COLO668 (cell line): ENCODE results near the gene ZBTB34.
A peak's percentile ranks its signal among the peaks of the same experiment; 100 is the strongest.
"Not testable (repeated sequence)": the region's sequence is repeated elsewhere in the genome, so short reads cannot be mapped to it uniquely, and the experiment has no call there.

Experiments
- DNase-seq: peaks from one replicate; lab custom pipeline; 2025; ENCODE audit not compliant: unreplicated experiment; lab: John Stamatoyannopoulos, UW

Gene ZBTB34, protein sequence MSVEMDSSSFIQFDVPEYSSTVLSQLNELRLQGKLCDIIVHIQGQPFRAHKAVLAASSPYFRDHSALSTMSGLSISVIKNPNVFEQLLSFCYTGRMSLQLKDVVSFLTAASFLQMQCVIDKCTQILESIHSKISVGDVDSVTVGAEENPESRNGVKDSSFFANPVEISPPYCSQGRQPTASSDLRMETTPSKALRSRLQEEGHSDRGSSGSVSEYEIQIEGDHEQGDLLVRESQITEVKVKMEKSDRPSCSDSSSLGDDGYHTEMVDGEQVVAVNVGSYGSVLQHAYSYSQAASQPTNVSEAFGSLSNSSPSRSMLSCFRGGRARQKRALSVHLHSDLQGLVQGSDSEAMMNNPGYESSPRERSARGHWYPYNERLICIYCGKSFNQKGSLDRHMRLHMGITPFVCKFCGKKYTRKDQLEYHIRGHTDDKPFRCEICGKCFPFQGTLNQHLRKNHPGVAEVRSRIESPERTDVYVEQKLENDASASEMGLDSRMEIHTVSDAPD

DNA sequence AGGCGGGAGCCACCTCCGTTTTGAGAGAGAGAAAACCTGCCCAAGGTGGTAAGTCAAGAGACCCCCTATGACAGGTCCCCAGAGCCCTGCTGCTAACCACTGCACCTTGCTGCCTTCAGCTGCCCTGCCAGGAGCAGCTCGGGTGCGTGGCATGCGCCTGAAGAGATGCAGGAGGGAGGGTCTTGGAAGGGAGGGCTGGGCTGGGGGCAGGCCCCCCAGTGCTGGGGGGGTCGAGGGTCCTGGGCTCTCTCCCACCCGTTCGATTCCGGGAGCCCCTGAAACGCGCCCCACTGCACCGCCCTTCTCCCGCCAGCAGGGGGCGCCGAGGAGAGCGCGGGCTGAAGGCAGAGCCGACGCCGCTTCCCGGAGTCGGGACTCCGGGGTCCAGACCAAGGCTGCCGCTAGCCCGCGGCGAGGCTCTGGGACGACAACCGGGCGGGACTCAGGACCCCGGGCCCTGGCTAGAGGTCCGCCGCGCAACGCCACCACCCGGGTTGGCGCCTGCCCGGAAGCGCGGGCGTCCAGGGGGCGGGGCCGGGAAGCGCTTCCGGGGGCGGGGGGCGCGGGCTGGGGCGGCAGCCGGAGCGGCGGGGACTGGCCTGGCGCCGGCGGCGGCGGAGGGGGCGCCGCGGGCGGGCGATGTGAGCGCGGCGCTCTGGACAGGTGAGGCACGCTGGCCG, at the start of gene ZBTB34:
Gene ZBTB34 (plus strand): TSS at position 563 of the 680 bp plus-strand sequence. CDS start 18,761 bp downstream, outside the sequence.
- DNase-seq, result peak; percentile 76

DNA sequence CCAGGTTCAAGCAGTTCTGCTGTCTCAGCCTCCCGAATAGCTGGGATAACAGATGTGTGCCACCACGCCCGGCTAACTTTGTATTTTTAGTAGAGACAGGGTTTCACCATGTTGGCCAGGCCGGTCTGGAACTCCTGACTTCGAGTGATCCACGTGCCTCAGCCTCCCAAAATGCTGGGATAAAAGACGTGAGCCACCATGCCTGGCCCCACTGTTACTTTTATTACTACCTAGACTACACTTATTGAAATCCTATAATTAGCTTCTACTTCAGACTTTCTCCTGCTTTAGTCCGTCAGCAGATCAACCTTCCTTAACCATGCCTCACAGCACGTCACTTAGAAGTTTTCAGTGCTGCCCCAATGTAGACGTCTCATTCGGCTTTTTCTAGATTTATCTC, 47.4 kb upstream of the ZBTB34 start:
- no peak for DNase-seq

DNA sequence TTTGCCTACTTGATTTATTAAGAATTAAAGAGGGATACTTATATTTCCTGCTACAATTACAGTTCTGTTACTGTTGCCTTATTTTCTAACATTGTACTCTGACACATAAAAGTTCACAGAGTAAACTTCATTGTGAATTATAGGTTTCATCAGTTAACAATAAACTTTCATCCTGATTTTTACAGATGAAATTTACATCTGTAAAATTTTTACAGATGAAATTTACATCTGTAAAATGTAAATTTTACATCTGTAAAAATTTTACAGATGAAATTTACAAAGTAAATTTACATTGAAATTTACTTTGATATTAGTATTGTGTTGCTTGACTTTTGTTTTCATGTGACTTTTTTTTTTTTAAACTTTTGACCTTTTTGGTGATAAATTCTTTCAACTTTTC, 46.3 kb upstream of the ZBTB34 start:
- DNase-seq, result no peak

DNA sequence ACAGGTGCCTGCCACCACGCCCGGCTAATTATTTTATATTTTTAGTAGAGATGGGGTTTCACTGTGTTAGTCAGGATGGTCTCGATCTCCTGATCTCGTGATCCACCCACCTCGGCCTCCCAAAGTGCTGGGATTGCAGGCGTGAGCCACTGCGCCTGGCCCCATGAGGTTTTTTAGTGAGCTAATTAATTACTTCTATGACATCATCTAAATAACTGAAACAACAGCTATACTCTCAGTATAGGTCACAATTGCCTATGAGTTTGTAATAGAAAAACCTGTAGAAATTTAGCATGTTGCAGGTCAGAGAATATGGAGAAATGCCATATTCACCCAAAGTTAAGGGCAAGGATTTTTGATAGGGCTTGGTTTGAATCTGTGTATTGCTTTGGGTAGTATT, 42.8 kb upstream of the ZBTB34 start:
- DNase-seq, result not testable (repeated sequence)

DNA sequence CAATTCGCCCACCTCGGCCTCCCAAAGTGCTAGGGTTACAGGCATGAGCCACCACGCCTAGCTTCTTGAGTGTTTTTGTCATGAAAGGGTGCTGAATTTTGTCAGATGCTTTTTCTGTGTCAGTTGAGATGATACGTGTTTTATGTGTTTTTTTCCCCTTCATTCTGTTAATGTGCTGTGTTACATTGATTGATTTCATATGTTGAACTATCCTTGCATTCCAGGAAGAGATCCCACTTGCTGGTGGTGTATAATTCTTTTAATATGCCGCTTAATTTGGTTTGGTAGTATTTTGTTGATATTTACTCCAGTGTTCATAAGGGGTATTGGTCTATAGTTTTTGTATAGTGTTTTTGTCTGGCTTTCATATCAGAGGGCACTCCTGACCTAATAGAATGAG, 42.0 kb upstream of the ZBTB34 start:
- DNase-seq, result no peak

DNA sequence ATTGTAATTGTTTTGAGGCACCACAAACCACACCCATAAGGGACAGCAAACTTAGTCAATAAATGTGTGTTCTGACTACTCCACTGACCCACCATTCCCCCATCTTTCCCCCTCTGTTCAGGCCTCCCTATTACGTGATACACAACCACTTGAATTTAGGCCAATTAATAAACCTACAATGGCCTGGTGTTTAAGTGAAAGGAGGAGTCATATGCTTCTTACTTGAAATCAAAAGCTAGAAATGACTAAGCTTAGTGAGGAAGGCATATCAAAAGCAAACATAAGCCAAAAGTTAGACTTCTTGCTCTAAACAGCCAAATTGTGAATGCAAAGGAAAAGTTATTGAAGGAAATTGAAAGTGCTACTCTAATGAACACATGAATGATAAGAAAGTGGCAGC, 41.0 kb upstream of the ZBTB34 start:
- DNase-seq, result no peak

DNA sequence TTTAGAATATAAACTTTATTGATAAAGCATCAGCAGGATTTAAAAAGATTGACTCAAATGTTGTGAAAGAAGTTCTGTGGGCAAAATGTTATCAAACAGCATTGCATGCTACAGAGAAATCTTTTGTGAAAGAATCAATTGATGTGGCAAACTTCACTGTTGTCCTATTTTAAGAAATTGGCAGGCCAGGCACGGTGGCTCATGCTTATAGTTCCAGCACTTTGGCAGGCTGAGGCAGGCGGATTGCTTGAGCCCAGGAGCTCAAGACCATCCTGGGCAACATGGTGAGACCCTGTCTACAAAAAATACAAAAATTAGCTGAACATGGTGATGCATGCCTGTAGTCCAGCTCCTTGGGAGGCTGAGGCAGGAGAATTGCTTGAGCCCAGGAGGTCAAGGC, 38.2 kb upstream of the ZBTB34 start:
- DNase-seq, result no peak

DNA sequence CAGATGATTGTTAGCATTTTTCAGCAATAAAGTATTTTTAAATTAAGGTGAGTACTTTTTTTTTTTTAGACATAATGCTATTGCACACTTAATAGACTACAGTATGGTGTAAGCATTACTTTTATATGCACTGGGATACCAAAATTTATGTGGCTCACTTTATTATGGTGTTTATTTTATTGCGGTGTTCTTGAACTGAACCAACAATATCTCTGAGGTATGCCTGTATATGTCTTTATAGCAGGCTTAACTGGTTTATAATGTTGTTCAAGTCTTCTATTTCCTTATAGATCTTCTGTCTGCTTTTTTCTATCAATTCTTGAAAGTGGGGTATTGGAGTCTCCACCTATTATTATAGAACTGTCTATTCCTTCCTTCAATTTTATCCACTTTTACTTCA, 37.6 kb upstream of the ZBTB34 start:
- DNase-seq, result no peak

DNA sequence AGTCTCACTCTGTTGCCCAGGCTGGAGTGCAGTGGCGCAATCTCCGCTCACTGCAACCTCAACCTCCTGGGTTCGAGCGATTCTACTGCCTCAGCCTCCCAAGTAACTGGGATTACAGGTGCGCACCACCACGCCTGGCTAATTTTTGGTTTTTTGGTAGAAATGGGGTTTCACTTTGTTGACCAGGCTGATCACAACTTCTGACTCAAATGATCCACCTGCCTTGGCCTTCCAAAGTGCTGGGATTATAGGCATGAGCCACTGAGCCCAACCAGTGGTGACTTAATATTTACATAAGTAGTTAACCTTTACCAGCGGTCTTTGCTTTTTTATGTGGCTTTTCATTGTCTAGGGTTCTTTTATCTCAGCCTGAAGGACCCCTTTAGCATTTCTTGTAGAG, 36.4 kb upstream of the ZBTB34 start:
- not testable (repeated sequence) for DNase-seq

DNA sequence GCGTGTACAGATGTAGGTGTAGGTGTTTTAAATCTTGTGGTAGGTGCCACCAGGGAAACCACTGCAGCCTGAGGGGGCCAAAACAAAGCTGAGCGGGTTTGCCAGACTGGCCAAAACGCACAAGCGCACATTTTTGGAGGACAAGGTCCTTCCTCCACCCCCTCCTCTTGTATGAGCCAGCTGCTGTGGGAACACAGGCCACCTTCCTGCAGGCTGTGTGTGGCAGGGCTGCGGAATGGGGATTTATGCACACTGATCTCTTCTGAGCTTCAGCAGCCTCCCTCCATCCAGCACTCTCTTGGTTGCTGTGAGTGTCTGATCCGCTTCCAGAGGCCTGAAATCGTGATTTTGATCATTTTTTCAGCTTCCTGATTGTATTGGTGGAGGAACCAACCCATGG, 33.2 kb upstream of the ZBTB34 start:
- DNase-seq, result no peak

DNA sequence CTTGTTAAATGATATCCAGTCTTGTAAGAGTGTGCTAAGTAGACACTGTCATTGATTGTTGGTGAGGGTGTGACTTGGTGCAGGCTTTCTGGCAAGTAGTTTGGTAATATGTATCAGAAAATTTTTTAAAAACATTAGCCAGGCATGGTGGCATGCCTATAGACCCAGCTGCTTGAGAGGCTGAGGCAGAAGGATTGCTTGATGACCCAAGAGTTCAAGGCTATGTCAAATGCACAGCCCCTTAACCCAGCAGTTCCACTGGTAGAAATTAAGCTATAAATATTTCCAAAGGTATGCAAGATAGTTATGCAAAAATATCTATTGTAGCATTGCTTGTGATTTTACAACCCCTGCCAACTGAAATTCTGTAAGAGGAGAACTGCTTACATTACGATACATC, 31.4 kb upstream of the ZBTB34 start:
- DNase-seq, result no peak

DNA sequence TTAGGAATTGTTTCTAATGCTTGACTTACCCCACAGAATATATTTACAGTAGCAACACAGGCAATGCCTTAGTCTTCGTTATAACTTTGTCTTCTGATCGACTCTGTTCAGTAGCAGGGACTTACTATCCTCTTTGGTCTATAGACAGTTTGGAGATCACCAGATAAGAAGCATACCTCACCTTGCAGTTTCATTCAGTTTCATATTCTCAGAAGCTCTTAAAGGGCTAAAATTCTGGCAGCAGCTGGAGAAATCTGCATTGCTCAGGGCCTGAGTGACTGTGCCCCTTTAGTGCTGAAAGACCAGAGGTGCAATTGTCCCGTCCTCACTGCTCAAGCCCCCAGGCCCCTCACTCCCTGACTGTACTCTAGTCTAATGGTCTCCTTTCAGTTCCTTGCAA, 29.6 kb upstream of the ZBTB34 start:
- DNase-seq, result no peak

DNA sequence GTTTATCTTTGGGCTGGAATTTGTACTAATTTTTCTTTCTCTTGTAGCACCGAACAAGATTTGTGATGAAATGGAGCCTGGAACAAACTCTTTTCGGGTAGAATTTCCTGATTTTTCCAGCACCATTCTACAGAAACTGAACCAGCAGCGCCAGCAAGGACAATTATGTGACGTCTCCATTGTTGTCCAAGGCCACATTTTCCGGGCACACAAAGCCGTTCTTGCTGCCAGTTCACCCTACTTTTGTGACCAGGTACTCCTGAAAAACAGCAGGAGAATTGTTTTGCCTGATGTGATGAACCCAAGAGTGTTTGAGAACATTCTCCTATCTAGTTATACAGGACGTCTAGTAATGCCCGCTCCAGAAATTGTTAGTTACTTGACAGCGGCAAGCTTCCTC, 28.0 kb upstream of the ZBTB34 start:
- DNase-seq, result no peak

DNA sequence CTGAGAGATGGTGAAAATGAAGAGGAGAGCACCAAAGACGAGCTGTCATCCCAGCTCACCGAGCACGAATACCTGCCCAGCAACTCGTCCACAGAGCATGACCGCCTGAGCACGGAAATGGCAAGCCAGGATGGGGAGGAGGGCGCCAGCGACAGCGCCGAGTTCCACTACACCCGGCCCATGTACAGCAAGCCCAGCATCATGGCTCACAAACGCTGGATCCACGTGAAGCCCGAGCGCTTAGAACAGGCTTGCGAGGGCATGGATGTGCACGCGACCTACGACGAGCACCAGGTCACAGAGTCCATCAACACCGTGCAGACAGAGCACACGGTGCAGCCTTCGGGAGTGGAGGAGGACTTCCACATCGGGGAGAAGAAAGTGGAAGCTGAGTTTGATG, 27.4 kb upstream of the ZBTB34 start:
- DNase-seq, result no peak

DNA sequence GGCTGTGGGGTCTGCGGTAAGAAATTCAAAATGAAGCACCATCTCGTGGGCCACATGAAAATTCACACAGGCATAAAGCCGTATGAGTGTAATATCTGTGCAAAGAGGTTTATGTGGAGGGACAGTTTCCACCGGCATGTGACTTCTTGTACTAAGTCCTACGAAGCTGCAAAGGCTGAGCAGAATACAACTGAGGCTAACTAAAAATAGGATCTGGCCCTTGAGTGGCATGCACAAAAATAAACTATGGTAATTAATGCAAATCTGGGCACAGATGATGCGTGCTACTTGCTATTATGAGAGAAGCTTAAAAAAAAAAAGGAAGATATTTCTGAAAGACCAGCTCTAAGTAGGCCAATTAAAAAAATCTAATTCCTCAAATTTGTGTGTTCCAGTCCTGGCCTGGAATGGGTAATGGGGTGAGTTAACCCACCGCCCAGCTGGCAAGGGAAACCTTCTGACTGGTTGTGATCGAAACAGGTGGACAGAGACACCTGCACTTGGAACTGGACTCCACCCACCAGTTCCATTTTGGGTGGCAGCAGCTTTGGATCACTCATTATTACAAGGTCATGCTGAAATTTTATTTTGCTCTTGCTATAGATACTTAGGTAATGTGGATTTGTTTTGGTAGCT, 26.6 kb upstream of the ZBTB34 start:
- DNase-seq, result no peak

DNA sequence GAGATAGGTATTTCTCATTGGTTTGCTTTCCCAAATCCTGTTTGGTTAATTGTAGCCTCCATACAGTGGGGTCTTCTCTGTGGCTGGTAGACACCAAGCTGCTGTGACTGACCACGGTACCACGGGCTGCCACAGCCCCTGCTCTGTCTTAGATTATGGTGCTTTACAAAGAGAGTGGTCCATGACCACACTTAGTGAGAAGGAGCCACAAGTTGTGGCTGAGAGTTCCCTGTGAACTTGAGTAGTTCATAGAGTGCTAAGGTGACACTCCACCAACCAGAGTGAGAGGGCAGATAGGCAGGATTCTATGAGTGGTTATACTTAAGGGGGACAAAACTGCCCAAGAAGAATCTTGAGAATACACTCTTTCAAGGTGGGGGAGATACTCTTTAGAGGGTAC, 25.8 kb upstream of the ZBTB34 start:
- DNase-seq, result no peak

DNA sequence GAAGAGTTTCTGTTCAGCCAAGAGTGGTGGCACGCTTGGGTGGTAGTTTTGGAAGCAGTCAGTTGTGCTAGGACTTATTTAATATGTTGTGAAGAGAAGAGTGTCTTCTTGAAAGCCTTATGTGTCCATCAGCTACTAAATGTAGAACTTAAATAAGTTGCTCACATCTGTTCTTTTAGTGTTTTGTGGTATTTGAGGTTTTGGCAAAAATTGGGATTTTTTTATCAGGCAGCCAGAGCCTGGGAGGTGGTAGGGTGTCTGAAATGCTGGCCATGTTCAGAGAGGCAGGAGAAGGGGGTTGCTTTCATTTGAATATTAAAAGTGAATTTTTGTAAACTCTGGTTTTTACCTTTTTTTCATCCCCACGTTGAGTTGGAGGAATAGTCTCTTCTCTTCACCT, 24.2 kb upstream of the ZBTB34 start:
- DNase-seq, result no peak

DNA sequence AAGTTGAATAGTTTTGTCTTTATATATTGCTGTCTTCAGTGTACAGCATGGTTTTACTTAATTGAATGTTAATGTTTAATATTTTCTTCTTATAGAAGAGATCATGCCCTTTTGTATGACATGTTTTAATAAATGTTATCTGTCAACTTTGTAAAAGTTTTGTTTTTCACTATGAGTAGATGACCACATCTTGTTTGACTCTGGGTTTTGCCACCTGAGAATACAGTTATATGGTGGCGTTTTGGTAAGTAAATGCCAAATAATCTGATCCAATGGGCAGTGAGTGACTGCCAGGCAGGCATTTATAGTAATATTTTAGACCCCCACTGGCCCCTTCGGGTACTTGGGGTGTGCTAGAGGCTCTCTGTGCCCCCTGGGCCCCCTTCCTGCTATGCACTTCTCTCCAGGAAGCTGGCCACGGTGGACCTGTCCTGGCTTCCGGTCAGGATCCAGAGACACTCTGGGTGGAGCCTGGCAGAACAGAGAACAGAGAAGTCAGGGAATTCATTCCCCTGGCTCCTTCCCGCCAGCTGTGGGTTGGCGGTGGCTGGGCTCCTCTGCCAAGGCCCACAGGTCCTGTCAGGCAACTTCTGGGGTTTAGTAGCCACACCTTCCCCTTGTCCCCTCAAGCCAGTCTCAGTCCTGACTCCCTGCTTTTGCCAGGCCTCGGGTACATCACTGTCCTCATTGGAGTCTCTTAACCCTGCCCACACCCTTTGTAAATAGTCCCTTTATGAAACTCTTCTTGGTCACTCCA, 22.2 kb upstream of the ZBTB34 start:
- DNase-seq, result no peak

DNA sequence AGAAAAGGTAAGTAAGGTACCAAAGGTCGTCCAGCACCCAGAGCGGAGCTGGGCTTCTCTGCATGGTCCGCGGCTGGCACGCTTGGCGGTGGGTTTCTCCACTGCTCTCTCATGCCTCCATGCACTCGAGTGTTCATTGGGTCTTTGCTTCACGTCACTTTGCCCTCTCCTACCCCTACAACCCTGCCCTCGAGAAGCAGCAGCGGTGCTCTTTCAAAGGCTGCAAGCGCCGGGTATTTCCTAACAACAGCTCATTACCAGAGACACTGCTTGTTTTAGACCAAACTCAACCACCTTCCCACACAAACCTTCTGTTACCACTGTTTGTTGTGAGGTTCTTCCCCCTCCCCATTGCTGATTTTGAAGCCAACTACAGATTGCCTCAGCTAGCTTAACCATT, 21.5 kb upstream of the ZBTB34 start:
- DNase-seq, result no peak

DNA sequence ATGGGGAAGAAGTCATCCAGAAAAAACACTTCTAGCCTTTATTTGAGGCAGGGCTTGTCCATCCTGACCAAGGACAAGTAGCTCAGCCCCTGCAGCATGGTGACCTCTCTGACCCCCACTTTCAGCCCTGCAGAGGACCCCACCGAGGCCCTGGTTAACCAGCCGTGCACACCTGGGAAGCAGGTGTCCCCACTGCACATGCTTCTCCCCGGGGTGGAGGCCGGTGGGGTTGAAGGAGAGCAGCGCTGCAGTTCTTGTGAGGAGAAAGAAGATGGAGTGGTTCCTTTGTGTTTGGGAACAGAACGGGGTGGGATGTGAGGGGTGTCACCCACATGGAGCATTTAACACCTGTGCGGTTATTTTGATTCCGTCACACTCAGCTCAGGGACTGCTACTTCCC, 21.1 kb upstream of the ZBTB34 start:
- DNase-seq, result no peak

DNA sequence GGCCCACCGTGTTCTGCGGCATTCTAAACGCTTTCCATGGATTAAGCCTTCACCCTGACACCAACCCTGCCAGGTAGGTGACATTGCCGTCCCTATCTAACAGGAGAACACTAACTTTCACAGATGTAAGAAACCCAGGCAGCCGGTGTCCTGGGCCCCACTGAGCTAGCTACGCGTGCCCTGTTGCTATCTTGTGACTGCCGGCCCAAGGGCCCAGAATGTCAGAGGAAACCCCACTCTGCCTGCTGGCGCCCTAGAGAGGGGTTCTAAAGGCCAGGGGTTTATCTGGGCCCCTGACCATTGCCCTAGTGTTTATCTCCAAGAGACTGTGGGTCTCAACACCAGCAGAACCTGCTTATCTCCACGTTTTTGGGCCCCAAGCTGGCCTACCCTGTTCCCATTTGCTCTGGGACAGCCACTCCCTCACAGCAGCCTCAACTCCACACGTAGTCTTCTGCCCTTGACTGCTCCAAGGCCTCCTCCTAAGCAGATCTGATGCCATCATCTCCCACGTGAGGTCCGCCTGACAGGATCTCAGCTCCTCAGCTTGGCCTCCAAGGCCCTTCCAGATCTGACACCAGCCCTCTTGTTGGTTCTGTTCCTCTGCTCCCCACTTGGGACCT, 18.1 kb upstream of the ZBTB34 start:
- DNase-seq, result no peak
